LNCAP (cell line): Measurements from ENCODE around the gene POLR1D.

Experiments
- TF ChIP-seq, protein P1 (sequence below): fragments of 450-650 bp; IDR thresholded peaks from 2 replicates; pipeline ENCODE4 v1.5.1; 2017; ENCODE audit warnings: mild to moderate bottlenecking

POLR1D gene

DNA sequence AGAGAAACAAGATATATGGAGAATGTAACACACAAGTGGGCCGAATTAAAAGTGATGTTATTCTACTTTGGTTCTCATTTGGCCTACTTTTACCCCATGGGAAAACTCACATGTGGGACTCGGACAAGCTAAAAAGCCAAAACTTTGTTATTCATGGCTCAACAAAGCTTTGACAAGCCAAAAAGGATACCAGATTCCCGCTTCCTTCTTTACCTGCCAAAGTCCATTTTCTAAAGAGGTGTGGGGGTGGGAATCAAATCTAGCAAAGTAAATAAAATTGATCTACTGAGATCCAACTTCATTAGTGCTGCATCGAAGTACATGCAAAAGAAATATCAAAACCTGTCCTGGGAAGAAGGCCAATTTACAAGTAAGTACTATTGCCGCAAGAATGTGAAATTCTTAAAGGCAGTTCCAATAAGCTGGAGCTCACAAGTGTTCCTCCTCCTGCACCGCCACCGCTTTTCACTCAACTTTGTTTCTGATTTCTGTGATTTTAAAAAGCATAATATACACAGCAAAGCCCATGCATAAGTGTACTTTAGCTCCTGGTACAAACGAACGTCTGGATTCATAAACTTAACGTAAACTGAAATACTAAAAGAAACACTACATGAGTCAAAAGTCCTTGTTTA is 2.5 kb upstream of the POLR1D start:
- TF ChIP-seq, protein P1, sequence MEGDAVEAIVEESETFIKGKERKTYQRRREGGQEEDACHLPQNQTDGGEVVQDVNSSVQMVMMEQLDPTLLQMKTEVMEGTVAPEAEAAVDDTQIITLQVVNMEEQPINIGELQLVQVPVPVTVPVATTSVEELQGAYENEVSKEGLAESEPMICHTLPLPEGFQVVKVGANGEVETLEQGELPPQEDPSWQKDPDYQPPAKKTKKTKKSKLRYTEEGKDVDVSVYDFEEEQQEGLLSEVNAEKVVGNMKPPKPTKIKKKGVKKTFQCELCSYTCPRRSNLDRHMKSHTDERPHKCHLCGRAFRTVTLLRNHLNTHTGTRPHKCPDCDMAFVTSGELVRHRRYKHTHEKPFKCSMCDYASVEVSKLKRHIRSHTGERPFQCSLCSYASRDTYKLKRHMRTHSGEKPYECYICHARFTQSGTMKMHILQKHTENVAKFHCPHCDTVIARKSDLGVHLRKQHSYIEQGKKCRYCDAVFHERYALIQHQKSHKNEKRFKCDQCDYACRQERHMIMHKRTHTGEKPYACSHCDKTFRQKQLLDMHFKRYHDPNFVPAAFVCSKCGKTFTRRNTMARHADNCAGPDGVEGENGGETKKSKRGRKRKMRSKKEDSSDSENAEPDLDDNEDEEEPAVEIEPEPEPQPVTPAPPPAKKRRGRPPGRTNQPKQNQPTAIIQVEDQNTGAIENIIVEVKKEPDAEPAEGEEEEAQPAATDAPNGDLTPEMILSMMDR = no peak

DNA sequence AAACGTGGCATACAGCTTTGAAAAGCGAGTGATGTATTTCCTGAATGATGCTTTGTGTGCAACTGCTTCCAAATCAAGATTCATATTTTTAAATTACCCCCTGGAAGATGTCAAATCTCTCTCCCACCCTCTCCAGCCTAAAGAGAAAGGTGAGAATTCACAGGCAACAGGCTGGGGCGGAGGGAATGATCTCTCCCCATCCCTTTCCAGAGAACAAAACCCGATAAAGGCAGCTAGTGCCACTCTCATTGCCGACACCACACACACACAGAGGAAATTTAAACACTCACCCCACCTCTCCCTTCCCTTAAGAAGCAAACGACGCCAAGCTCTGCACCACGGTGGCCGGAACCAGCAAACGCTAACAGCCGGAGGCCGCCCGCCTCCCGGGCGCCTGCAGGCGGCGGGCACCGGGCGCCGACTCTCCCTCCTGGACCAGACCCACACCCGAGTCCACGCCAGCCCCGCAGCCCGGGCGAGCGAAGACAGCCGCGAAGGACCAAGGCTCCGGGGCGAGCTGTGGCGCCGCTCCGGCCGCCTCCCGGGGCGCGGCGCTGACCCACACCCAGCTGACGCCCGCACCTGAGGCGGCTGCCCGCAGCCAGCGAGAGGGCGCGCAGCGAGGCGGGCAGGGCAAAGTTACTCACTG is 1.8 kb upstream of the POLR1D start:
- TF ChIP-seq, protein P1 = peak; percentile 12; the same call in 1 of the 2 replicates

DNA sequence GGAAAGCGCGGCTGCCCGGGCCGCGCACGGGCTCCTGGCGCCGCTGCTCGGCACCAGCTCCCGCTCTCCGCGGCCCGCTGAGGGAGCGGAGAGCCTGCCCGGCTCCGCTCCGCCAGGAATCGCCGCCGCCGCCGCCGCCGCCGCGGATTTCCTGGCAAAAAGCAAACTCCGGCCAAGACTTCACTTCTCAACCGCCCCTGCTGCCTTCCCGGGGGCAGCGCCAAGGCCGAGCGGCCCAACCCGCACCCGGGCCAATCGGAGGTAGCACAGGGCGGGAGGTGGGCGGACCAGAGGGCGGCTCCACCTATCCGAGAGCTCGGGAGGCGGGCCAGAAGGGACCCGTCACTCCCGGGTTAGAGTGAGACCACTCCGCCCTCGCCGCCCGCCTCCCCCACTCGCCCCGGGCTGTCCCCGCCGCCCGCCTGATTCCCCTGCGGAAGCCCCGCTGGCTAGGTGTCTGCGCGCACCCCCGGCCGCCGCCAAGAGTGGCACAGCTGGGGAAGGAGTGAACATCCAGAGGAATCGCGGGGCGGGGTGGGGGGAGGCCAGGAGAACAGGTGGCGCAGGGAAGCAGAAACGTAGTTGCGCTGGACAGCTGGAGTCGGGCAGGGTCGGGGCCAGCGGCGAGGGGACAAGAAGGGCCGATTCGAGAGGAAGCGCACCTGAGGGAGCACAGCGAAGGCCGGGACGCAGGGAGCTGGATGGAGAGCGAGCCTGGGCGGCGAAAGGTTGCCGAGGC is 1.1 kb upstream of the POLR1D start, which contains the start of gene LNX2:
Gene LNX2 (minus strand): TSS at position 153 of the 739 bp plus-strand sequence. CDS start 38,826 bp downstream, outside the sequence.
- TF ChIP-seq, protein P1 = no peak; the same call in 1 of the 2 replicates

DNA sequence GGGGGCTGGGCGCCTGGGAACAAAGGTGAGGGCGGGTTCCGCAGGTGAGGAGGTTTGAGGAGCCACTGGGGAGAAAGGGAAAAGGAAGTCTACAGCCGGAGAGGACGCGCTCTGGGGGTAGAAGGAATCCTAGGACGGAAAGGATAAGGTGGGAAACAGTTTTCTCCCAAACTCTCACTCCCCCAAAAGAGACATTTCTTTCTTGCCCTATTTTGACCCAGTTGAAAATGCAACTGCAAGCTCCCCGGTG is 651 bp upstream of the POLR1D start:
- TF ChIP-seq, protein P1 = no peak

DNA sequence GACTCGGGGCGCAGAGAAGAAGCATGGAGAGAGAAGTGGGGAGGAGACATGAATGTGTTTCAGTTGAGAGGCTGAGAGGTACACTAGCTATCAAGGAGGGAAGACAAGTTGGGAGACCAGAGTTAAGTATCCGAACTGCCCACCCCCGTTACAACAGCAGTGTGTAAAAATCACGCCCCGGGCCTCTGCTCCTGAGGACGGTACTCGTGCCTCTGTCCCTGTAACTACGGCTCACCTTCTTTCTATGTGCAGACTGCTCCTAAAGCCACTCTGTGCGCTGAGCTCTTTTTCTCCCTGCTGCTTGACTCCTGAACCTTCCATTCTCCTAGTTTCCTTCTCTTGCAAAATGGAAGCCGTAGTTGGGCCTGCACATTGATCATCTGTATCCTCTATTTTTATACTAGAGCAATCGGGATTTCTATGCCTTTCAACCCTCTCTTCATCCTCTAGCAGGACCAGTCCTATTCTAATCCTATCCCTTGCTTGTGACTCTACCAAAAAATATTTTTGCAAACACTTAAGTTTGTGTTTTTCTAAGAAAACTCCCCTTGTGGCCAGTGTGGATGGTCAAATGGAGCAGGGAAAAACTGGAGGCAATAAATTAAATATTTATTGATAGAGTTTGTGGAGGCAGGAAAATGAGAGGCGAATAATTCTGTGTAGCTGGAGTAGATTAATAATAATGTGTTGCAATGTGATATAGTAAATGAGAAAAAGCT is 569 bp downstream of the POLR1D start:
- TF ChIP-seq, protein P1 = 0 out of 2 replicates have a peak, but pooled peaks have one; percentile 16

DNA sequence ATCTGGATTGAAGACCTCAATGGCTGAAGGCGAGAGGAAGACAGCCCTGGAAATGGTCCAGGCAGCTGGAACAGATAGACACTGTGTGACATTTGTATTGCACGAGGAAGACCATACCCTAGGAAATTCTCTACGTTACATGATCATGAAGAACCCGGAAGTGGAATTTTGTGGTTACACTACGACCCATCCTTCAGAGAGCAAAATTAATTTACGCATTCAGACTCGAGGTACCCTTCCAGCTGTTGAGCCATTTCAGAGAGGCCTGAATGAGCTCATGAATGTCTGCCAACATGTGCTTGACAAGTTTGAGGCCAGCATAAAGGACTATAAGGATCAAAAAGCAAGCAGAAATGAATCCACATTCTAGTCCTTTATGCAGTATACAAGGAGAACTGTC is 1.2 kb downstream of the POLR1D start:
- TF ChIP-seq, protein P1 = no peak

DNA sequence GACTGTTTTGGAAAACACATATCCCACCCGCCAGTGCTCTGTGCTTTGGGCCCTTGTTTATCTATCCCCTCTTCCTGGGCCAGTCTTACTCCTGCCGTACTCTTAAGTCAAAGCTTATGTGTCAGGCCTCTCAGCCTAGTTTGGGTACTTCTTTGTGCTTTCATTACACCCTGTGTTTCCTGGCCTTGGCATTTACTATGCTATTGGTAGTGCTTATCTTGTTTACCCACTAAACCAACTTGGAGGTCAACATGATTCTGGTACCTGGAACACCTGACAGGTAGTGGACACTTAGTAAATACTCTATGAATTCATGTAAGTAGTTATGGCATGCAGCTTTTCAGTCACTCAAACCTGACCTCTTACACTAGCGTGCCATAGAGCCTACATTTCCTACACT is 2.4 kb downstream of the POLR1D start:
- TF ChIP-seq, protein P1 = no peak
